HG03469 (cell line): ENCODE data around the gene ADAMTS8.

Experiments used
- ATAC-seq: cut with Tn5 transposase; IDR thresholded peaks from one replicate; pipeline ENCODE4 v1.9.1; 2021; ENCODE audit warnings: mild to moderate bottlenecking, moderate library complexity, moderate number of reproducible peaks; ENCODE audit not compliant: unreplicated experiment

The ADAMTS8 gene

DNA sequence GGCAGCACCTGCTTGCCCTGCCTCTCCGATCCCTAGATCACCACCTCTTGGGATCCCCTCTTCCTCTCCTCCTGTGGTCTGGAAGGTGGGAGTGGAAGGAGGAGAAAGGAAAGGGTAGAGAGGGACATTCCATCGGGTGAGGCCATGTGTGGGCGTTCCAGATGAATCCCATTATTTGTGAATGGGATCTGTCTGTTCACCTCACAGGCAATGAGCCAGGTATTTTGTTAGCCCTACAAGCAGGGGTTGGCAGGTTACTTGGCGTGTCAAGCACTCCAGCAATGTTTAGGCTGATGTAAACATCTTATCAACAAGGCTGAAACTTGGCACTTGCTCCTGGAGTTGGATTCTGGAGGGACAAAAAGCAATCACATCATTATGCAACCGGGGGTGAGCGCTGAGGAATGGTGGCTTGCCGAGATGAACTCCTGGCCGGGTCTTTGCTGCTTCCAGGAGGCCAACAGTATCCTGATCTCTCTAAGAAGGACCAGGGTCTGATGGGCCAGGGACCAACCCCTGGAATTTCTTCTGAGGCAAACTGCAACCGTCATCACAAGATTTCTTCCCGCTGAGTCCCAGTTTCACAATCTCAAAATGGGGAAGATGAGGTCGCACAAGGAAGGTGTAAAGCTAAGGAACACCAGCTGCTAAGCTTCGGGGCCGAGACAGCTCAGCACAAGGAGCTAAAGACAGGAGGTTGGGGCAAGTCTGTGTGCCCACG is 7.8 kb downstream of the ADAMTS8 start:
- ATAC-seq, result no peak

- no peak for ATAC-seq
These were observed 9.7 kb downstream of the ADAMTS8 start for GRCh38 chr11:130418756-130419155.

DNA sequence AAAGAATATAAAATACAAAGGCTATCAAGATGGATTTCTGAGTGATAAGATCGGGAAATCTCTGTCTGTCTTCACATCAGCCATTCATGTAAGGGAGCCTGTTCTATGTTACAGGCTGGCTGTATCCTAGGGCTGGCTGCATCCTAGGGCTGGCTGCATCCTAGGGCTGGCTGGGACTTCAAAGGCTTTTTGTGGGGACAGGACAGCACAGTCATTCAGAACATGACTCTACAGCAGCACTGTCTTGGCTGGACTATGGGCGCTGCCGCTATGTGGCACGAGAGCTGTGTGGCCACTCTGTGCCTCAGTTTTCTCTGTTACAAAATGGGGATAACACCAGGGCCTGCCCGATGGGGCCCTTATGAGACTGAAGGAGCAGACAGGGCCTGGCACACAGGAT is 10.2 kb downstream of the ADAMTS8 start:
- no peak for ATAC-seq

DNA sequence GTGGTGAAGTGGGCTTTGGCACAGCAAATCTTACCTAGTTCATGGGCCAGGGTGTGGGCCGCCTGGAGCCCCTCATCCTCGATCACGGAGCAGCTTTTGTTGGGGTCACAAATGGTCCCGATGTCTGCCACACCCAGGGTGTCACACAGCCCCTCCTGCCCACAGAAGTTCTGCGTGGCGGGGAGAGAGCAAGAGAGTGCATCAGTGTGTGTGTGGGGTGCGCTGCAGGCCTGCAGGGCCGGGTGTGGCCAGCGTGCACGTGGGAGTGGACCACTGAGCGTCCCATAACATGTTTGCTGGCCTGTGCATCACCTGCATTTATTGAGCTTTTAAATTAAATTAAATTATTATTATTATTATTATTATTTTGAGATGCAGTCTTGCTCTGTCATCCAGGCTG is 11.5 kb downstream of the ADAMTS8 start:
- no peak for ATAC-seq

DNA sequence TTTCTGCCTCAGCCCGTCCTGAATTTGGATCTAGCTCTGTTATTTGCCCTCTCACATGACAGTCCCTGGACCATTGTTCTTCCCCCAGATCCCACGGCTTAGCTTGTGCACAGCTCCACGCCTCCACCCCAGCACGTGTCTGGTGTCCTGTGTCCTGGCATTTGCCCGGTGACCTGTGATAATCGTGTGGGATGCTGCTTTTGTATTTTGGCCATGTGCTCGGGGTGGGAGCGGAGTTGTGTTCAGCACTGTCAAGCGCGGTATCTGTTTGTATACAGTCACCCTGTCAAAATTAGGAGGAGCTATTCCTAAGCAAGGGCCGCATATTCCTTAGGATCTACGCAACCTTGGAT is 11.9 kb downstream of the ADAMTS8 start:
- ATAC-seq, result no peak

GRCh38 chr11:130415731-130416529 is 12.5 kb downstream of the ADAMTS8 start:
- ATAC-seq, result no peak

DNA sequence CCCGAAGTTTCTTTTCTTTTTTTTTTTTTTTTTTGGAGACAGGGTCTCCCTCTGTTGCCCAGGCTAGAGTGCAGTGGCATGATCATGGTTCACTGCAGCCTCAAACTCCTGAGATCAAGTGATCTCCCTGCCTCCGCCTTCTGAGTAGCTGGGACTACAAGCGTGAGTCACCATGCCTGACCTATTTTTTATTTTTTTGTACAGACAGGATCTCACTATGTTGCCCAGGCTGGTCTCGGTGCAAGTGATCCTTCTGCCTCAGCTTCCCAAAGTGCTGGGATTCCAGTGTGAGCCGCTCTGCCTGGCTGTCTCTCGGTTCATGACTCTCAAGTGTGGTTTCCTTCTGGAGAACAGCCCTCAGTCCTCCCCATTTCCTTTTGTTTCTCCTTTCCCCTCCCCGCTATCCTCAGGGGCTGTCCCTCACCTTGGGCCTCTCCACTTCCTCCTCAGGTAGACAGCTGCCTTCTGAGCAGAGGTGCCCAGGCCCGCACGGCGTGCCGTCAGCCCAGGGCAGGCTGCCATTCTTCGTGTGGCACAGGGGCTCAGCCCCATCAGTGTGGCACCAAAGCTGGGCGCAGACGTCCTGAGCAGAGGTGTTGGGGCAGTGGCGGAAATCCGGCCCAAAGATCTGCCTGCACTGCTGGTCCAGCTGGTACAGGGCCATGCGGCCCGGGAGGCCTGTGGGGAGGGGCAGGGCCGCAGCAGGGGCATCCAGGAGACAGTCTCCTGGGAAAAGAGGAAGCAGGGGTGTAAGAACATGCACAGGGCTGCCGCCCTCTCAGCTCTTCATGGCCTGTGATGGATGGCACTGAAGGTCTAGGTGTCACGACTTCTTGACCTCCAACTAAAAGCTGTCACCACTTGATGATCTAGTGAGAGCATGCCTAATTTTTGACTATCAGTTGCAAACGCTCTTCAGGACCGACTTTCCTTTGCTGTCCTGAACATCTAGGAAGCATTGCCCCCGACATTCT is 14.0 kb downstream of the ADAMTS8 start:
- ATAC-seq, result no peak

- no peak for ATAC-seq
These were observed 14.9 kb downstream of the ADAMTS8 start for GRCh38 chr11:130413405-130414106.

DNA sequence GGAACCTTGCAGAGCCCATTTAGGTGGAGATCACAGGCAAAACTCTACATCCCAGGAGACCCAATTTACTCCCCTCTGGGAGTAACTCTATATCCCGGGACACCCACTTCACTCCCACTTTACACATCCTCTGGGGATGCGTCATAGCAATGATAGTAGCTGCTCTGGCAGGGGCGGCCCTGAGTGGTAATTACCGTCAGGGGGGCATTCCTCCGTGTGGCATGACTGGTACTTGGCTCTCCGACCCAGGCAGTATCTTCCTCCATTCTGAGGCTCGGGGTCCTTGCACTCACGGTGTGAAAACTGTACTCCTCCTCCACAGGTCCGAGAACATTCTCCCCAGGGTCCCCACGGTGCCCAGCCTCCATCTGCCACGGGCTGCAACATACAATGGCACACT is 17.2 kb downstream of the ADAMTS8 start:
- no peak for ATAC-seq

DNA sequence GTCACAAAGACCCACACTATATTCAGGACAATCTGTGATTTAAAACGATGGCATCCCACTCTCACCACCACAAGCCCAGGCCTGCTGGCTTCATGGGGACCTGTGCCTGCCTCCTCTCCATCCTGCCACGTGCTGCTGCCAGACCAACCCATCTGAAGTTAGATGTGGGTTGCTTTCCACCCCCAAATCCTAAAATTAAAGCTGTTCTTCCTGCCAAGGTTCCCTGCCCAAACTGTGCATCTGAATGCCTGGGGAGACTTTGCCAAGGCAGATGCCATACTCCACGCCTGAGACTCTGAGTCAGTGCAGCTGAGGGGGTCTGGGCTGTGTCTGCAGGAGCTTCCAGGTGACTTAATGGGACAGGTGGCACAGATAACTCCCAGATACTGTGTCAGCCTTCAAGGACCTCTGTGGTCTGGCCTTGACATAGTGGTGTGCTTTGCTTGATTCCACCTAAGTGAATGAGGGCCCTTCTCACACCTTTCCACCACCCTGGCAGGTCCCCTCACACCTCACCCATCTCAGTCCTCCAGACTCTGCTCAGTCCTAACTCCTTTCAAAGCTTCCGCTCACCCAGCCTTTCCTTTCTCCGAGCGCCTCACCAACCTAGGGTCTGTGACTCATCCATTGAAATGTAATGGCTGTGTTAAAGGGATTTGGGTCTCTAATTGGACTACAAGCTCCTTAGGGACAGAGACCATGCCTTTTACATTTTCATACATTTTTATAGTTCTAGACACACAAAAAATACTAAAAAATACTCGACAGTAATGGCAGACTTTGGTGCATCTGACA is 18.6 kb downstream of the ADAMTS8 start:
- ATAC-seq, result no peak

GRCh38 chr11:130408901-130409300 is 19.5 kb downstream of the ADAMTS8 start:
- ATAC-seq, result no peak

GRCh38 chr11:130408401-130408890 is 20.0 kb downstream of the ADAMTS8 start:
- no peak for ATAC-seq

DNA sequence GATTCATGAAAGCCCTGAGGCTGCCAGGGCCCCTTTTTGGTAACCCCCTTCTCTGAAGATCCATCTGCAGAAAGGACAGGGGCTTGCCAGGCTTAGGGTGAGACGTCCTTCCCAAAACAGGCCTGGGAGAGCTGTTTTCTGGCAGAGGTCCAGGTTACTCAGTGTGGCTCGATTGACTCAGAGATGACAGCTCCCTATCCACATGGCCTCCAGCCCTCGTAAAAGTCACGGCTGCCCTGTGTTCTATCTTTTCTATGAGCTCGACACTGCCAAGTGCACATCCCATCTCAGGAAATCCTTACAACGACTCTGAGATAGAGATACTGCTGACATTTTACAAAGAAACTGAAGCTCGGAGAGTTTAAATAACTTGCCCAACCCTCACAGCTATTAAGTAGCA is 20.4 kb downstream of the ADAMTS8 start:
- no peak for ATAC-seq

DNA sequence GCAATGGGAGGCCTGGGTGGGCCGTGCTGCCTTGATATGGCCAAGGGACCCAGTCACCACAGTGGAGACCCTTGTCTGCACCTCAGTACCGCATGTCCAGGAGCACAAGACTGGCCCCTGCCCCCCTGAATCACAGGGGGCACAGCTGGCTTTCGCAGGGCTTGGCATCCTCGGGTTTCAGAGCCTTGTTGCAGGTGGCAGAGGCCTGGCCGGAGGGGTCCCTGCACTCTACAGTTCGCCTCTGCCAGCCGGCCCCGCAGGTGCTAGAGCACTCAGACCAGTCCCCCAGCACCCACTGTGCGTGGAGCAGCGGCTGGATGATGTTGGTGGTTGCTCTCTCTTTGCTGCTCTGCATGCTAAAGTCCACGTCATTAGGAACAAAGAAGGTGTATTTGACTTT is 23.0 kb downstream of the ADAMTS8 start:
- no peak for ATAC-seq

GRCh38 chr11:130404727-130405126 is 23.7 kb downstream of the ADAMTS8 start:
- no peak for ATAC-seq

- ATAC-seq, result no peak
These were observed 24.4 kb downstream of the ADAMTS8 start for GRCh38 chr11:130403967-130404366.

- ATAC-seq, result no peak
These were observed 25.1 kb downstream of the ADAMTS8 start for GRCh38 chr11:130403271-130403804.

GRCh38 chr11:130402570-130402969 is 25.8 kb downstream of the ADAMTS8 start:
- ATAC-seq, result no peak

DNA sequence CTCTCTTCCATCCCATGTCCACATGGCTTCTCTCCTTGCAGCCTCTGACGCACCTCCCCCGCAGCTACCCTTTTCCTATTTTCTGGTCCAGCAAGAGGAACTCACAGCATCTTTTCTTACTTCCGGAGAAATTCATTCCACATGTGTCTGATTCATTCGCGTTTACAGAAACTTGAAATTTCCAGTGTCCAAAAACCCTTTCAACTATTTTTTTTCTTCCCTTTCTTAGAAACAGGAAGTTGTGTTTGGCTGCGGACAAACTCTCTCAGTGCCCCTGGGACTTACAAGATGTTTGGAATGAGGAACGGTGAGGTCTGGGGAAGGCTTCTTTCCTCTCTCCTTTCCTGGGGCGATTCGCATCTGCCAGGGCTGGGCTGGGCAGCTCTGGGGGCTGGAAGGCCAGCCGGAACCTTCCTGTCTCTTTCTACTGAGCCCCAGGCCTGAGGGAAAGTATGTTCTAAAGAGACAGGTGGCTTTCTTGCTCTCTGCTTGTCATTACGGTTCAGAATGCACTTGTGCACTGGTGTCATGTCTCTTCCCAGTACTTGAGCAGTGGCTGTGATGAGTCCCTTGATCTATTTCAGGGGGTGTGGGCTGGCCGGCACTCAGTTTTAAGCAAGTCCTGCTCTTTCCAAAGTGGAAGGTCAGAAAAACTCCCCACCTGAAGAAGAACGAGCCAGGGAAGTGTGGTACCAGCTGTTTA is 27.5 kb downstream of the ADAMTS8 start:
- no peak for ATAC-seq
